ENCODE measurements around the gene ZNF615.
"Not testable (repeated sequence)": the region's sequence is repeated elsewhere in the genome, so short reads cannot be mapped to it uniquely, and the experiment has no call there.

GRCh38 chr19:52056480-52056879, 48.5 kb upstream of the ZNF615 start:
- TF ChIP-seq CTCF (IDR thresholded peaks at IDR 0.05; ENCODE audit: low read depth, low read length); EZH2phosphoT487 (IDR thresholded peaks at IDR 0.05; ENCODE audit: low read depth): not testable (repeated sequence)

Data from OCI-LY3 (cell line).